GM19025 (cell line): ENCODE data around the gene VSTM2L.

Source experiments
- ATAC-seq: cut with Tn5 transposase; IDR thresholded peaks from one replicate; pipeline ENCODE4 v1.9.1; 2021; ENCODE audit warnings: mild to moderate bottlenecking, low read depth, moderate library complexity; ENCODE audit not compliant: unreplicated experiment

Gene VSTM2L

DNA sequence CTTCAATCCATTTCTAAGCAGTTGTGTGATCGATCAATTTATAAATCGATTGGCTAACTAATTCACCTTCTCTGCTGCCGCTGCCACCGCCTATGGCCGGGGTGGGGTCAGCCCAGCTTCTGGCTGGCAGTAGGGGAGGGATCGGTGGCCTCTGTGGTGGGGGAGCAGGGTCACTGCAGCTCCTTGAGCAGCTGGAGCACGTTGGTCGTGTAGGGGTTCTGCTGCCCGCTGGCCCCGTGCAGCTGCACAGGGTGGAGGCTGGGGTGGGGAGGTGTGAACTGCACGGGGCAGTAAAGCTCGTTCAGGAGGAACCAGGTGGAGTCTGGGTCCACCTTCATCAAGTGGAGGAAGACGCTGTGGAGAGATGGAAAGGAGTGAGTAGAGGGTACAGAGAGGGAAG is 80.4 kb downstream of the VSTM2L start:
- ATAC-seq: no peak

DNA sequence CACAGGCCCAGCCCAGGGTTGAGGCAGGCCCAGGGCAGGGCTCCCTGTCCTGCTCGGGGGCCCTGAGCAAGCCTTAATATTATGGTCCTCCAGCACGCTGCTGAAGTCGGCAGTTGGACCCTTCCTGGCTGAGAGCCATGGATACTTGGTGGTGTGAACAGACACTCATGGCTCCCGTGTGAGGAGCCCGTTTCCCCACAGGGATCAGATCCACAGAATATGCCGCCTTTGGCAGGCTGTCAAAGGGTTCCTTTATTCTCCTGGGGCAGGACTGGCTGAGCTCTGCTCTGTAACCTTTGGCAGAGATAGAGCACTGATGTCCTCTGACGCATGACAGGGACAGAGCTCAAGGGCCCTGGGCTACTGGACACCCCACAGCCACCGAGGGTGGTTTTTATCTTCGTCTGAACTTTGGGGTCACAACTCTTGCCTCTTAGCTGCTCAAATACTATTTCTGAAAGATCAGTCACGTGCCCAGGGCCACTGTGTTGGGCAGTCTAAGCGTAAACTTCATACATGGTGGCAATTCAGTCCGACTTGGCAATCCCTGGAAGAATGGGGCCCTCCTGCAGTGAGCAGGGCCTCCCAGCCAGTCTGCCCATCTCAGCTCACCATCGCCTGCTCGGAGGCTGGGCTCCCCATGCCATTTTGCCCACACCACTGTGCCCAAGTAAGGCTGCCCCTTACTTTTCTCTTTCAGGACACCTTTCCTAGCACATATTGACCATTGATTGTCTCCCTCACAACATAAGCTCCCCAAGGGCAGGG is 81.3 kb downstream of the VSTM2L start:
- ATAC-seq: no peak

DNA sequence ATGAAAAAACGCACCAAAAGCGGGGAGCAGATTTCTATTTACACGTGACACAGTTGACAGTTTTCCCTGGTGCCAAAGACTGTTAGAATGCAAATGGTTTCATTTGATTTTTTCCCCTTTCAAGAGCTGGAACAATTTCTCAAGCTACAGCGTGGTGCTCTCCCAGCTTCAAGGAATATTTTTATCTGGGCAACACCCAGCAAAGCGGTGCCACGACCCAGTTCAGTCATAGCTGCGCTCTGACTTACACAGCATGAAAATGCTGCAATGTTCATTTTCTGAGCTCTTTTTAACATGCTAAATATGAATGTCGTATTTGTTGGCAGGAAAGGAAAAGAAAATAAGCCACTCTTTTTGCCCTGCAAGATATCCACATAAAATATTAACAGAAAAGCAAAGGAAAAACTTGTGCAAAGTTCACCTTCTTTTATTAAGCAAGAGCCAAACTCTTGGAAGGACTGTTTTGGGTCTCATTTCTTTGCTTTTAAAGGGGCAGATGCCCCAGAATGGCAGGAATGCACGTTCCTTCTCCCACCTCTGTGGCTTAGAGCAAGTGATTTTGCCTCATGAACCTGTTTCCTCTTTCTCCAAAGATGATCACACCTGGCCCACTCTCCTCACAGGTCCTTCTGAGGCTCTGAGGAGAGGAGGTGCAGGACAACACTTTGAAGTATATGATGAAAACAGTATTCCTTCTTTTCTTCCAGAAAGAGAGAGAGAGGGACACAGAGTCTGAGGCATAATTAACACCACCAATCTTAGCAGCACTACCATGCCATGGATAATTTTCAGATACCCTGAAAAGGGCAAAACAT is 83.3 kb downstream of the VSTM2L start:
- no peak for ATAC-seq

DNA sequence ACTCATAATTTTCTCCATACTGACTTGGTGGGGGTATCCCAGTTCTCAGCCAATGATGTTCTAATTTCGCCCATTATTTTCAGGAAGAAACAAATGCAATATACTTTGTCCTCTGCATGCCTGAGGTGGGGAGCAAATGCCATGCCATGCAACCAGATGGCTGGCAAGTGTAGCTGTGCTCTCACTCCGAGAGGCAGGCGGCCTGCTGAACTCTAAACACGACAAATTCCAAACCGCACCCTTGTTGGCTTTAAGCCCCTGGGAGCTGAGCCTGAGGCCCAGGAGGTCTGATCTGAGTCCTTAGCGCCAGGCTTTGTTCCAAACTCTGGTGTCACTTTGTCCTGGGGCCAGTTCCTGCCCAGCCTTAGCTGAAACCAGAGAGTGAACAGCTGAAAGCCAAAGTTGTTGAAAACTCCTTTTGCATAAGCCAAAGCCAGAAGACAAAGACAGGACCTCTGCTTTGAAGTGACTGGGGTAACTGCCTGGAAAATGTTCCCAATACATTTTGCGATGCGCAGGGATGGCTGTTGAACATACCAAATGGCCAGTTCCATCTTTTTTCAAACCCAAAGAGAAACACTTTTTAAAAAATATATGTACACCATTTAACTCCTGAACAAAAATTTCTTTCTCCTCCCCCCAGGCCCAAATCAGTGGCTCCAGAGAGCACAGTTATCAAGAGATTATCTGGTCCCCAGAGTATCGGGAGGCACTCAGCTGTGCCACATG is 84.1 kb downstream of the VSTM2L start:
- no peak for ATAC-seq

DNA sequence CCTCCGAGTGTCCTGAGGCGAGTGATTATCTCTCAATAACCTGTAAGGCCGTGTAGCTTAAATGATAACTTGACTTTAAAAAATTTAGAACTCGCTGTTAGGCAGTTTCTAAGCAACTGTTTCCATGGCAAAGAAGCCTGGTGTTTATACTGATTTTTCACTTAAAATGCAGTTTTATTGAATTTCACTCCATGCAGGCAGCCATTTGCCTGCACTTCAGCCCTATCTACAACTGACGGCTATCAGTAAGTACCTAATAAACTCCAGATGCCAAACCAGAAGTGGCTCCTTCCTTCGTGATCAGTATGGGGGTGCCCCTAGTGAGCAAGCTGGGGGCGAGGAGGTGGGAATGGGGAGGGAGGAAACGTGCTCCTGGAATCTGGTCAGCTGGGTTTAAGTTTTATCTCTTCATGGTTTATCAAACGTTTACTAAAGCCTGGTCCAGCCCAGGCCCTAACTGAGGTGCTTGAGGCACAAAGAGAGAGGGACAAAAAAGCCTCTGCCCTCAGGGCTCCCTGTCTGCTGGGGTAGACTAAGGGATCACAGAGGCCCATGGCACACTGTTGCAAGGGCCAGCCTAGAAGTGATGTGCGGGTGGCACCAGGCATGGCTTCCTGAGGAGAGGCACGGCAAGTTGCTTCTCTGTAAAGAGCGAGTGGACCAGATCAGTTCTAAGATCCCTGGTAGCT is 84.8 kb downstream of the VSTM2L start:
- no peak for ATAC-seq

DNA sequence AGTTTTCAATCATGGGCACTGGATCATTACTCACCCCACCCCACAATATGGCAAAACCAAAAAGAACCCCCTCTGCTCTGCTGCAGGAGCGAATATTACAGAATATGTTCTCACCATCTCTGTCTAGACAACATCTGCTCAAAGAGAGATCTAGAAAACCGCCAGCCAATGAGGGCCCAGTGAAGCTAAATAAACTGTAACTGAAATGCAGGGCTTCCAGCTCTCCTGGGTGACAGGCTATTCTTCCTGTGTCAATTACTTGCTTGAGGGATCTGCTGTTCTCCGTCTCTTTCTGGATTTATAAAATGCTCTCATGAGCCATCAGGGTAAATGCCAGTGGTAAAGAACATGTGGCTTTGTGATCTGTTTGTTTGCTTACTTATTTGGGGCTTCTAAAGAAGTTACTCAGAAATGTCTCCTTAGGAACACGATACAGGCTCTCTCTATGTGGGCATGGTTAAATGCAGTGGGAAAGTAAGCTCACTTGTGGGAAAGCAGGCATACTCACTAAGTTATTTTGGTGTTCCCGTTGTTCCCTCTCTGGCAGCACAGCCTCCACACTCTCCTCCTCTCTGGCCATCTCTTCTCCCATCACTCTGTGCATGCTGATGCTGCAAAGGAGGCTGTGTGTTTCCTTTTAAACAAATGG is 85.5 kb downstream of the VSTM2L start:
- ATAC-seq: no peak

DNA sequence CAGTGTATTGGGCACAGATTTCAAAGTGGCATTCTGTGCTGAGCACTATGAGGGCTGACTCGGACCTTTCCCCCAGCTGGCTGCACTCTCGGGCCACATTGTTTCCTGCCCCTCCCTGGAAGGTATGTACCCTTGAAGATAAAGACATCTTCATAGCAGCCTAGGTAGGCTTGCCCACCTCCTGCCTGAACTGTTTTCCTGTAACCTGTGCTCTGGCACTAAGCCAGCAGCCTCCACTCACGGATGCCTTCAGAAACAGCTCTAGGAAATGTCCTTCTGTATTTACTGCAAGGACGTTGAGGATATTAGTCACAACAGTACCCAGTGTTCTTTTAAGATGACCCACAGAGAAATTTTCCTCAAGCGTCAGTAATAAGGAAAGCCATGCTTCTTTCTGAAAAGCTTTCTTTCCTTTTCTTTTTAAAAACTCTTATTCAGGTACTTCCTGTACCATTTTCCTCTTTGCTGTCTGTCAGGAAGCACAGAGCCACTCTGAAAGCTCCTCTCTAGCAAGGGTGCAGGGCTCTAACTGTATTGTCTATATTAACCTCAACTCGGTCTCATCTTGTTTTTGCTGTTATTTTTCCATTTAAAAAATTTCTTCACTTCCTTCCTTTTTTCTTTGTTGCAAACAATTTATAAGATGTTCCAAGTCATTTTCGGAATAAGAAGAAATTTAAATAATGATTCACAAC is 86.8 kb downstream of the VSTM2L start:
- ATAC-seq: no peak

DNA sequence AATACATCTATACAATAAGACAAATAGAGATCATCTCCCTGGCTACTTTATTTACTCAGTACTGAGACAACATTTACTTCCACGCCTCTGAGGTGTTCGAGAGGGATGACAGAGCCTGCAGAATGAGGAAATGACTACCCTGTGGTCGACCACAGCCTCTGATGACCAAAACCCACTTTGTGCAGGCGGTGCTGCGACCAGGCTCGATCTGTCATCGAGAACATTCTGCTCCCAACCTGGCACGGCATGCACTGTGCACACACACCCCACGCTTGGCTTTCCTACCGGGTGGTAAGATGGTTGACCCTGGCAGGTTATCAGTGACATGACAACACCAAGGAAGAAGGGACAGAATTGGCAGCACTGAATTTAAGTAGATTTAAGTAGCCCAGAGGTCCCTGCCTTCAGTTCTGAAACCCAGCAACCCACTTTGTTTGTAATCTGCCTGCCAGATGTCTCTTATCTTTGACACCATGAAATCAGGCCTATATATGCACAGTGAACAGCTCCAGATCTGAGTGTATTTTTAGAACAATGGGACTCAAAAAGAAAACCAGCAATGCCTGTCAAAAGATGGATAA is 87.7 kb downstream of the VSTM2L start:
- peak; percentile 88 for ATAC-seq

DNA sequence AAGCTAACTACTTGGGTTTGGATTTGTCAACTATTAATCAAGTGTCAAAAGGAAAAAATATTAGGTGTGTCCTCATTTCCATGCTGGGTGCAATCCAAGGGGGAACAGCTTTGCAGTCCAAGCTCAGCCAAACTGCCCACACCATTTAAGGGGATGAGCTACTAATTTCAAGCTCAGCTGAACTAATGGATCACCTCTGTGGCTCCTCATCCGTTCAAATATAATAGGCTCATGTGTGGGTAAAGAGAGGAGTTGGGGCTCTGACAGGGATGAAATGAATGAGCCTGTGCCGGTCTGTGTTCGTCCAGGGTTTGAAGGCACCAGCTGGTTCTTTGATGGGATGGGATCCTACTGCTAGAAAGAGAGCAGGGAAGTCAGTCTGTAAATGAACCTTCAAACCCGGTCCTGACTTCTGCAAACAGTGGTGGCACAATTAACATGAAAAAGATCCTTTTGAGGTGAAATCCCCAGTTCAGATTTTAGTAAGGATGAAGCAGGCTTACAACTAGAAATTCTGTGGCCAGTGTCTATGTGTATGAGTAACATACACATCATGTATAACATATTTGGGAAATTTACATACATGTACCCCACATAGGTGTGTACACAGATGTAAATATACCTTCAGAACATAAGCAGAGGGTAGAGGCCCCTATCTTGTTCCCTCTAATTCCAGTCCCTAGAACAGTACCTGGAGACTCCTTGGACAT is 88.4 kb downstream of the VSTM2L start:
- no peak for ATAC-seq

DNA sequence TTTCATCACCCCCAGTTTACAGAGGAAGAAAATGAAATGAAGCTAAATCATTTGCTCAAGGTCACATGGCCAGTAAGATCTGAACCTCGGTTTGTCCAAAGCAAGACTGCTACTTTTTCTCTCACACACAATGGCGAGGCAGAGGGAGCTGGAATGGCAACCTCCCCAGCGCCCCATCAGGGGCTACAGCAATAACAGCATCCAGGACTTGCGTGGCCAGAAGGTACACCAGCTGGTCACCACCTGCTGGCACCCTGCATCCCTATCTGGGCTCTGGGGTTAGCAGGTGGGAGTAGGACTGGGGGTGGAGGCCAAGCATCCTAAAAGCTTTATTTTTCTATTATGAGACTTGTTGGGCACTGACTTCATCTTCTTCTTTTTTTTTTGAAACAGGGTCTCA is 89.0 kb downstream of the VSTM2L start:
- no peak for ATAC-seq

DNA sequence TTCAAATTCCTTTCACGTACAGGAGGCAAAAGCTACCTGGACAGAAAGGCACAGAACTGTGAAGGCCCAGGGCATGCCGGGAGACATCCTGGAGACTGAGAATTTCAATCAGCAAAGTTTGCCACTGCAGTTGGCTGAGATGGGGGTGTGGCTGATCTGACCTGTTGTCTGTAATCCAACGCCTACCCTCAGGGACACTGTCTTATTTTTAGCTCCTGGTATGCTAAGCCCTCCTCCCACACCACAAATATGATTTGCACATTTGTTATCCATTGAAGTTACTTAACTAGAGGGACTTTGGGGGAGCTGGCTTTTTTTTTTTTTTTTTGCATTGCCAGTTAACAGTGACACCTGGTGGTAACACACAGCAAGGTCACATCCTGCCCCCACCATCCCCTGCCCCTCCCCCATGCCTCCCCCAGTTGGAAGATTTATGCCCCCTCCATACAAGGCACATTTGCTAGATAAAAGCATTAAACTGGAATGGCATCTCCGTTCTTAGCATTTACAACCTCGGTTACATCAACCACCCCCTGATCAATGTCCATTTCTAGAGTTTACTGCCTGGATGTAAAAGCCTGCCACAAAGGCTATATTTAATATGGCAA is 90.0 kb downstream of the VSTM2L start:
- ATAC-seq: no peak

DNA sequence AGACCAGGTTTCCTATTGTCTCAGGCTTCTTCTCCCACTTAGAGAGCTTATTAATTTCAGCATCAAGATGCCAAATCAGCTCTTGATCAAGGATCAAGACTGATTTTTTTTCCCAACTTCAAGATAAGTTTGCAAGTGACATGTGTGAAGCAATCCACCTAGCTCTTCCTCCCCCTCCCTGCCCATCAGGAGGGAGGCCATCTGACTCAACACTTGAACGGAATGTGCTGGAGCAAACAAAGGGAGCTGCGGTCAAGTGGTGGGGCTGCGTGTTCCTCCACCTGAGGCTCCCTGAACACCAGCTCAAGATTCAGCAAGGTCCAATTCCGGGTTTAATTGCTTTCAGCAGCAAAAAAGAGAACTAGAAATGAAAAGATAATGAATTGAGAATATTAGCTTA is 91.6 kb downstream of the VSTM2L start:
- no peak for ATAC-seq
